AG09319 (cell line): Measurements from ENCODE around the gene MYH16.
"Not testable (repeated sequence)": the region's sequence is repeated elsewhere in the genome, so short reads cannot be mapped to it uniquely, and the experiment has no call there.

ENCODE experiments used
- DNase-seq: peaks from one replicate; pipeline ENCODE4 v3.0.0-alpha.2; 2010; ENCODE audit warnings: low read depth; ENCODE audit errors: extremely low read depth
- TF ChIP-seq, protein P1 (sequence below): IDR thresholded peaks from 2 replicates; pipeline ENCODE4 v1.5.1; 2011; ENCODE audit warnings: low read depth, mild to moderate bottlenecking, inconsistent platforms, low read length, moderate library complexity

MYH16 gene

DNA sequence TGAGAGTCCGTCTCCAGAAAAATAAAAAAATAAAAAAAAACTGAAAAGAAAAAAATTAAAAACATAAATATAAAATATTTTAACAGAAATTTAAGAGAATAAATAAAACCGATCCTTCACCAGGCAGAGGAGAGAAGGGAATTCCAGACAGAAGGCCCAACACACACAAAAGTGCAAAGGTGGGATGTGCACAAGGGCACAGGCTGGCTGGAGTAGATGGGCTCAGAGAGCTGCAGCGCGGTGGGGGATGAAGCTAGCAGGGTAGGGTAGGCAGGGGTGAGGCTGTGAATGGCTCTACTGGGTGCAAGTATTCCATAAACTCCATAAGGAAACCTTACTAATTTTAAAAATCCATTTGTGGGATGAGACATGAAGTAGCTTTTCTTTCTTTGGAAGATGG lies 37.4 kb downstream of the MYH16 start:
- no peak for DNase-seq
- TF ChIP-seq, protein P1, sequence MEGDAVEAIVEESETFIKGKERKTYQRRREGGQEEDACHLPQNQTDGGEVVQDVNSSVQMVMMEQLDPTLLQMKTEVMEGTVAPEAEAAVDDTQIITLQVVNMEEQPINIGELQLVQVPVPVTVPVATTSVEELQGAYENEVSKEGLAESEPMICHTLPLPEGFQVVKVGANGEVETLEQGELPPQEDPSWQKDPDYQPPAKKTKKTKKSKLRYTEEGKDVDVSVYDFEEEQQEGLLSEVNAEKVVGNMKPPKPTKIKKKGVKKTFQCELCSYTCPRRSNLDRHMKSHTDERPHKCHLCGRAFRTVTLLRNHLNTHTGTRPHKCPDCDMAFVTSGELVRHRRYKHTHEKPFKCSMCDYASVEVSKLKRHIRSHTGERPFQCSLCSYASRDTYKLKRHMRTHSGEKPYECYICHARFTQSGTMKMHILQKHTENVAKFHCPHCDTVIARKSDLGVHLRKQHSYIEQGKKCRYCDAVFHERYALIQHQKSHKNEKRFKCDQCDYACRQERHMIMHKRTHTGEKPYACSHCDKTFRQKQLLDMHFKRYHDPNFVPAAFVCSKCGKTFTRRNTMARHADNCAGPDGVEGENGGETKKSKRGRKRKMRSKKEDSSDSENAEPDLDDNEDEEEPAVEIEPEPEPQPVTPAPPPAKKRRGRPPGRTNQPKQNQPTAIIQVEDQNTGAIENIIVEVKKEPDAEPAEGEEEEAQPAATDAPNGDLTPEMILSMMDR, result no peak

DNA sequence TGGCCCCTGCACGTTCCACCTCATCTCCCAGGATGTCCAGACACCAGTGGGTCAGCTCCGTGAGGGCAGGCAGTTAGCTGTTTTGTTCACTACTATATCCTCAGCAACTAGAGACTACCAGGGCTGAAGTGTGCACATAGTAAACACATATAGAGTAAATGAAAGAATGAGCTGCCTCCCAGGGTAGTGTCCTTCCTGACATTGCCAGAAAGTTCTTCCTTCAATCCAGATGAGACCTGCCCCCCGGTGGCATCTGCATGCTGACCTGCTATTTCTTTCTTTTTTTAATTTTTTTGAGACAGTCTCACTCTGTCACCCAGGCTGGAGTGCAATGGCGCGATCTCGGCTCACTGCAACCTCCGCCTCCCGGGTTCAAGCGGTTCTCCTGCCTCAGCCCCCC lies 39.1 kb downstream of the MYH16 start:
- DNase-seq, result no peak
- TF ChIP-seq, protein P1, result no peak

DNA sequence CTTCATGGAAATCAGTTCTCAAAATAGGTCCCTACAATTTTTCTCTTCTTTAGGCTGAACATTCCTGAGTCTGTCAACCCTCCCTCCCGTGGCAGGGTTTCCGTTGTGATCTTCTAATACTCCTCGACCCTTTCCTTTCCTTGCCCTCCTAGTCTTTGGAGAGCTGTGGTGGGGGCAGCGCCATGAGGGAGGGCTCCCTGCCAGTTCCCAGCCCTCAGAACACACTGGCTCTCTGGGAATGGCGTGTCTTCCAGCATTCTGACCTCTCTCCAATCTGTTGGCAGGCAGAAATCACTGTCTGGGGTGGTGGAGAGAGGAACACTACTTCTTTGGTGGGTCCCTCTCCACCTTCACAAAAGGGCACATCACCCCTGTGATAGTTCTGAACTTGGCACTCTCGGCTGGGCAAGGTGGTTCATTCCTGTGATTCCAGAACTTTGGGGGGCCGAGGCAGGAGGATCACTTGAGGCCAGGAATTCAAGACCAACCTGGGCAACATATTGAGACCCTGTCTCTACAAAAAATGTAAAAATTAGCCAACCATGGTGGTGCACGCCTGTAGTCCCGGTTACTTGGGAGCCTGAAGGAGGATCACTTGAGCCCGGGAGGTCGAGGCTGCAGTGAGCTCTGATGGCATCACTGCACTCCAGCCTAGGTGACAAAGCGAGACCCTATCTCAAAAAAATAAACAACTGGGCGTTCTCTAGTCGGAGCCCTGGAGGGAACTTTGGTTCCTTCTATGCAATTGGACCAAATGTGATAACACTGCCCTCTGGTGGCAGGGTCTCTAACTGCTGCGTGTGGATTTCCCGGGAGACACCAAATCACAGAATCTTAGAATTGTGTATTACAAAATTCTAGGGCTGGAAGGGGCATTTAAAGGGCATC lies 39.9 kb downstream of the MYH16 start:
- peak; percentile 34 for DNase-seq
- TF ChIP-seq, protein P1, result peak; percentile 84

DNA sequence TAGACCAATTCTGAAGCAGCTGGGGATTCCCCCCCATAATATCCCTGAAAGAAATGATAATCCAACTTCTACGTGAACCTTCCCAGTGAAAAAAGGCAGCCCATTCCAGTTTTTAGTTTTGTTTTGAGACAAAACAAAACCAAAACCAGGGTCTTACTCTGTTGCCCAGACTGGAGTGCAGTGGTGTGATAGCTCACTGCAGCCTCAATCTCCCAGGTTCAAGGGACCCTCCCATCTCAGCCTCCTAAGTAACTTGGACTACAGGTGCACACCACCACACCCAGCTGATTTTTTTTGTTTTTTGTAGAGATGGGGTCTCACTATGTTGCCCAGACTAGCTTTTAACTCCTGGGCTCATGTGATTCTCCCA lies 40.5 kb downstream of the MYH16 start:
- TF ChIP-seq, protein P1, result no peak

DNA sequence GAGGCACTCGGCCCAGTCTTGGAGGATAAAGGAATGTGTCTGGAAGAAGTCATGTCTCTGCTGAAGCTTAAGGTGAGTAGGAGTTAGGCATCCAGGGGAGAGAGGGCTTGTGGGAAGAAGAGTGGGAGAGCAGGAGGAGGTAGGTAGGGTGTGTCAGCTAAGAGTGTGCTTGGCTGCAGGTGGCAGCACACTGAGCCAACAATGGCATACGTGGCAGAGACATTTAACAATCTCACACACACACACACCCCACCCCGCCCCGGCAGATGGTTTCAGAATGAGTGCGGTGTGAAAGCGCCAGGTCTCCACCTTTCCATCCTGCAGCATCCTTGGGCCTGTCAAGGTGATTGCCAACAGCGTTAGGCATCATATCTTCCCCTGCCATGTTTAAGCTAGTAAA lies 41.9 kb downstream of the MYH16 start:
- no peak for DNase-seq
- TF ChIP-seq, protein P1, result no peak

More for the DNA sequence above, 40.5 kb downstream of the MYH16 start:
- DNase-seq, result no peak

DNA sequence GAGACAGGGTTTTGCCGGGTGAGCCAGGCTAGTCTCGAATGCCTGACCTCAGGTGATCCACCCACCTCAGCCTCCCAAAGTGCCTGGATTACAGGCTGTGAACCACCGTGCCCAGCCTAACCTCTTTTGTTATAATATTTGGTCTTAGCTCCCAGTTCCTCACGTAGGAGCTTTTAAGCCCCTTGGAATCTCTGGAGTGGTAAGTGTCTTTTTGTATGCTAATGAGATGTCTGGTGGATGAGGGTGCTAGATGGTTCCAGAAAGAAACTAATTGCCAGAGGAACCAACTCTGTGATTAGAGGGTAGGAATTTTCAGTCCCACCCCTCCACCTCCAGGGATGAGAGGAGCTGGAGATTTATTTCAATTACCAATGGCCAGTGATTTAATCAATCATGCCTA lies 47.7 kb downstream of the MYH16 start:
- no peak for DNase-seq
- TF ChIP-seq, protein P1, result no peak

DNA sequence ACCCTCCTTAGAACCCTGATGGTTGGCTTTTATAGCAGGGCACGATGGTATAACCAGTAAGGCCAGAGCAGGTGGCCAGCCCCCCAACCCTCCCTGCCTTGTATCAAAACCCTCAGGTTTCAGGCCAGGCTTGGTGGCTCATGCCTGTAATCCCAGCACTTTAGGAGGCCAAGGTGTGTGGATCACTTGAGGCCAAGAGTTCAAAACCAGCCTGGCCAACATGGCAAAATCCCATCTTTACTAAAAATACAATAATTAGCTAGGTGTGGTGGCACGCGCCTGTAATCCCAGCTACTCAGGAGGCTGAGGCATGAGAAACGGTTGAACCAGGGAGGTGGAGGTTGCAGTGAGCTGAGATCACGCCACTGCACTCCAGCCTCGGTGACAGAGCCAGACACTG lies 50.0 kb downstream of the MYH16 start:
- DNase-seq, result not testable (repeated sequence)

DNA sequence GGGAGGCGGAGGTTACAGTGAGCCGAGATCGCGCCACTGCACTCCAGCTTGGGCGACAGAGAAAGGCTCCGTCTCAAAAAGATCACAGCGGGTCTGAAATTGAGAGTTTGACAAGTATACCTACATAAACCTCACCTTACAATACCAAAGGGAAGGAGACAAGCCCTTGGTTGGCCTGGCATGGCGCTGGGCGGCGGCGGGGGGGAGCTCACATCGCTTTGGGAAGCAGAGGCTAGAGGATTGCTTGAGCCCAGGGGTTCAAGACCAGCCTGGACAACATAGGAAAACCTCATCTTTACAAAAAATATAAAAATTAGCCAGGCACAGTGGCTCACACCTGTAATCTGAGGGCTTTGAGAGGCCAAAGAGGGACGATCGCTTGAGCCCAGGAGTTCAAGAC lies 51.9 kb downstream of the MYH16 start:
- no peak for DNase-seq
- TF ChIP-seq, protein P1, result no peak
